ENCODE data around the gene ABCC9.

GRCh38 chr12:21949036-21949435, 7.8 kb upstream of the ABCC9 start:
- TF ChIP-seq POLR2A (IDR thresholded peaks at IDR 0.05) (no peak), EP300 (IDR thresholded peaks at IDR 0.05) (no peak)
